Measurements from ENCODE around the gene PGA3. TPM values are rescaled to one million over a fixed set of nuclear protein-coding genes. Genes with fewer than 3 reads are reported as not detected.
"Not testable (repeated sequence)": the region's sequence is repeated elsewhere in the genome, so short reads cannot be mapped to it uniquely, and the experiment has no call there.

The PGA3 gene
- total RNA-seq, 1 donor from 2014 or later, result not detected

GRCh38 chr11:61210629-61211028, 7.3 kb downstream of the PGA3 start:
- not testable (repeated sequence) for H3K27me3 Mint-ChIP-seq (ENCODE audit: low read depth); H3K36me3 Mint-ChIP-seq (ENCODE audit: low read depth); DNase-seq (ENCODE audit: low read depth, low spot score); H3K4me3 Mint-ChIP-seq; H3K27ac Mint-ChIP-seq (ENCODE audit: unreplicated experiment); H3K4me1 Mint-ChIP-seq; H3K9me3 Mint-ChIP-seq

GRCh38 chr11:61211327-61211952, 8.1 kb downstream of the PGA3 start:
- not testable (repeated sequence) for H3K36me3 Mint-ChIP-seq (ENCODE audit: low read depth); H3K4me1 Mint-ChIP-seq; H3K27ac Mint-ChIP-seq (ENCODE audit: unreplicated experiment); H3K9me3 Mint-ChIP-seq; H3K4me3 Mint-ChIP-seq; H3K27me3 Mint-ChIP-seq (ENCODE audit: low read depth); DNase-seq (ENCODE audit: low read depth, low spot score)

GRCh38 chr11:61212202-61212601, 8.9 kb downstream of the PGA3 start:
- H3K27ac Mint-ChIP-seq (ENCODE audit: unreplicated experiment); DNase-seq (ENCODE audit: low read depth, low spot score); H3K4me3 Mint-ChIP-seq; H3K4me1 Mint-ChIP-seq; H3K9me3 Mint-ChIP-seq; H3K36me3 Mint-ChIP-seq (ENCODE audit: low read depth); H3K27me3 Mint-ChIP-seq (ENCODE audit: low read depth): not testable (repeated sequence)

- H3K36me3 Mint-ChIP-seq (ENCODE audit: low read depth); DNase-seq (ENCODE audit: low read depth, low spot score); H3K4me1 Mint-ChIP-seq; H3K27ac Mint-ChIP-seq (ENCODE audit: unreplicated experiment); H3K4me3 Mint-ChIP-seq; H3K27me3 Mint-ChIP-seq (ENCODE audit: low read depth); H3K9me3 Mint-ChIP-seq: not testable (repeated sequence)
These were observed 10.5 kb downstream of the PGA3 start for GRCh38 chr11:61213711-61214324.

GRCh38 chr11:61218306-61218705, 15.0 kb downstream of the PGA3 start:
- H3K9me3 Mint-ChIP-seq; H3K27me3 Mint-ChIP-seq (ENCODE audit: low read depth); H3K4me1 Mint-ChIP-seq; DNase-seq (ENCODE audit: low read depth, low spot score); H3K4me3 Mint-ChIP-seq; H3K27ac Mint-ChIP-seq (ENCODE audit: unreplicated experiment); H3K36me3 Mint-ChIP-seq (ENCODE audit: low read depth): not testable (repeated sequence)

- H3K4me1 Mint-ChIP-seq; H3K36me3 Mint-ChIP-seq (ENCODE audit: low read depth); H3K27me3 Mint-ChIP-seq (ENCODE audit: low read depth); DNase-seq (ENCODE audit: low read depth, low spot score); H3K9me3 Mint-ChIP-seq; H3K4me3 Mint-ChIP-seq; H3K27ac Mint-ChIP-seq (ENCODE audit: unreplicated experiment): not testable (repeated sequence)
These were observed 15.7 kb downstream of the PGA3 start for GRCh38 chr11:61219016-61219415.

GRCh38 chr11:61222047-61222446, 18.7 kb downstream of the PGA3 start, which contains the start of gene PGA4:
Gene PGA4 (plus strand): TSS chr11:61222347. CDS start chr11:61222401, 54 bp downstream.
- not testable (repeated sequence) for H3K4me1 Mint-ChIP-seq; H3K27me3 Mint-ChIP-seq (ENCODE audit: low read depth); H3K4me3 Mint-ChIP-seq; H3K27ac Mint-ChIP-seq (ENCODE audit: unreplicated experiment); DNase-seq (ENCODE audit: low read depth, low spot score); H3K36me3 Mint-ChIP-seq (ENCODE audit: low read depth); H3K9me3 Mint-ChIP-seq

- not testable (repeated sequence) for H3K4me1 Mint-ChIP-seq; H3K36me3 Mint-ChIP-seq (ENCODE audit: low read depth); H3K4me3 Mint-ChIP-seq; DNase-seq (ENCODE audit: low read depth, low spot score); H3K27ac Mint-ChIP-seq (ENCODE audit: unreplicated experiment); H3K9me3 Mint-ChIP-seq; H3K27me3 Mint-ChIP-seq (ENCODE audit: low read depth)
These were observed 19.4 kb downstream of the PGA3 start for GRCh38 chr11:61222692-61223091.

GRCh38 chr11:61226457-61227137, 23.3 kb downstream of the PGA3 start:
- H3K27ac Mint-ChIP-seq (ENCODE audit: unreplicated experiment); H3K9me3 Mint-ChIP-seq; H3K4me1 Mint-ChIP-seq; DNase-seq (ENCODE audit: low read depth, low spot score); H3K27me3 Mint-ChIP-seq (ENCODE audit: low read depth); H3K36me3 Mint-ChIP-seq (ENCODE audit: low read depth); H3K4me3 Mint-ChIP-seq: not testable (repeated sequence)

GRCh38 chr11:61229458-61229857, 26.1 kb downstream of the PGA3 start:
- not testable (repeated sequence) for H3K4me1 Mint-ChIP-seq; H3K27ac Mint-ChIP-seq (ENCODE audit: unreplicated experiment); DNase-seq (ENCODE audit: low read depth, low spot score); H3K36me3 Mint-ChIP-seq (ENCODE audit: low read depth); H3K4me3 Mint-ChIP-seq; H3K9me3 Mint-ChIP-seq; H3K27me3 Mint-ChIP-seq (ENCODE audit: low read depth)

- H3K27ac Mint-ChIP-seq (ENCODE audit: unreplicated experiment), result not testable (repeated sequence)
These were observed 27.7 kb downstream of the PGA3 start for GRCh38 chr11:61231033-61231432.

GRCh38 chr11:61231585-61231984, 28.3 kb downstream of the PGA3 start:
- not testable (repeated sequence) for H3K36me3 Mint-ChIP-seq (ENCODE audit: low read depth); H3K4me3 Mint-ChIP-seq; H3K27ac Mint-ChIP-seq (ENCODE audit: unreplicated experiment); H3K27me3 Mint-ChIP-seq (ENCODE audit: low read depth); H3K9me3 Mint-ChIP-seq; DNase-seq (ENCODE audit: low read depth, low spot score); H3K4me1 Mint-ChIP-seq

More at GRCh38 chr11:61231033-61231432, 27.7 kb downstream of the PGA3 start:
- not testable (repeated sequence) for H3K4me3 Mint-ChIP-seq; DNase-seq (ENCODE audit: low read depth, low spot score); H3K36me3 Mint-ChIP-seq (ENCODE audit: low read depth); H3K27me3 Mint-ChIP-seq (ENCODE audit: low read depth); H3K9me3 Mint-ChIP-seq; H3K4me1 Mint-ChIP-seq

GRCh38 chr11:61232548-61233145, 29.3 kb downstream of the PGA3 start:
- not testable (repeated sequence) for H3K4me3 Mint-ChIP-seq; H3K27me3 Mint-ChIP-seq (ENCODE audit: low read depth); H3K27ac Mint-ChIP-seq (ENCODE audit: unreplicated experiment); H3K9me3 Mint-ChIP-seq; H3K4me1 Mint-ChIP-seq; H3K36me3 Mint-ChIP-seq (ENCODE audit: low read depth); DNase-seq (ENCODE audit: low read depth, low spot score)

Data from neural crest cell (in vitro differentiated cells).